Ovary (tissue), 9 donors: ENCODE measurements around the gene TNS1. TPM values are rescaled to one million over a fixed set of nuclear protein-coding genes. Genes with fewer than 3 reads are reported as not detected.
"Not testable (repeated sequence)": the region's sequence is repeated elsewhere in the genome, so short reads cannot be mapped to it uniquely, and the experiment has no call there.

Experiments used
- DNase-seq, 5 donors: peaks; one replicate each; pipeline ENCODE4 v3.0.0-alpha.2; 2019 to 2020
- H3K27ac ChIP-seq, 2 donors: fragments of 200-600 bp; one replicate each; pipeline versions ENCODE4 v1.5.1 to v1.8.0; 2019 to 2022
- H3K27me3 ChIP-seq: fragments of 200-600 bp; one replicate; pipeline ENCODE4 v1.8.0; 2022
- H3K36me3 ChIP-seq: fragments of 200-600 bp; sonication (generic); one replicate; pipeline ENCODE4 v1.5.1; 2019
- H3K4me1 ChIP-seq: one replicate; pipeline ENCODE4 v1.8.1; 2013; ENCODE audit warnings: mild to moderate bottlenecking, moderate library complexity; ENCODE audit not compliant: insufficient read depth
- H3K4me3 ChIP-seq: fragments of 200-600 bp; sonication (generic); one replicate; pipeline ENCODE4 v1.5.1; 2017
- H3K9me3 ChIP-seq, 2 donors: fragments of 200-600 bp in 1 of 2; sonication (generic) in 1 of 2; one replicate each; pipeline versions ENCODE4 v1.5.1 to v1.8.1; 2013 to 2019; ENCODE audit warnings: mild to moderate bottlenecking in 1 of 2, moderate library complexity in 1 of 2
- CTCF ChIP-seq, 3 donors: fragments of 450-650 bp in 2 of 3; fragments of 200-600 bp in 1 of 3; IDR thresholded peaks; one replicate each; pipeline versions ENCODE4 v1.5.1 to v1.8.0; 2016 to 2022; ENCODE audit warnings: antibody characterized with exemption in 3 of 3, mild to moderate bottlenecking in 1 of 3
- EP300 ChIP-seq: sonication (generic); formaldehyde crosslinking; IDR thresholded peaks from one replicate; pipeline ENCODE4 v1.6.1; 2017; ENCODE audit warnings: antibody characterized with exemption
- POLR2A ChIP-seq: fragments of 450-650 bp; IDR thresholded peaks from one replicate; pipeline ENCODE4 v1.6.1; 2017; ENCODE audit warnings: antibody characterized with exemption, mild to moderate bottlenecking, moderate library complexity
- WGBS, 3 donors: extraction: QIAGEN DNeasy Blood & Tissue Kit in 1 of 3; methylation state at CpG; one replicate each; pipeline versions ENCODE4 v1.1.5 to v1.1.7; 2013 to 2017; 5-methylcytosine and 5-hydroxymethylcytosine counted together
- intact Hi-C, 4 donors: fragments of 100-400 bp; cut with DNase I; formaldehyde crosslinking; loops; one replicate each; pipeline versions ENCODE4 v1.11.0 to v1.15.1; 2022 to 2023
- polyA plus RNA-seq, 2 donors: library from polyadenylated mRNA; stranded (reverse); fragments of 200-250 nt in 1 of 2; fragments of 350-450 nt in 1 of 2; fragmentation: Illumina TruSeq in 1 of 2; extraction: RNeasy Lipid Tissue Mini Kit (QIAGEN cat#74804) in 1 of 2; gene quantifications; one replicate each; pipeline ENCODE4 v1.2.3, GENCODE V29; 2013 to 2014
- total RNA-seq, 7 donors: library from RNA; depleted of rRNA in 2 of 7; stranded (reverse); fragments of >200 nt in 2 of 7; fragmentation: NEBNext Ultra II Directional in 3 of 7; extraction: Animal tissue kit (Norgen Biotek cat#: 25700) in 3 of 7; gene quantifications; one replicate each; pipeline versions ENCODE4 v1.1.0 to v1.2.4, GENCODE V29; 2016 to 2023
- donor health status: DM: no; HTN: no; CAD: no; lungs with moderate emphysema.
- donor health status: DM: no; HTN: no; CAD: no.
- donor health status: Bipolar disorder and iron deficiency.
- donor health status: DM: yes; HTN: yes; CAD: no.
- donor health status: DM: no; HTN: no; CAD: no.
- donor health status: DM: yes; HTN: yes; CAD: no.

Gene TNS1
- total and polyA plus RNA-seq, 9 donors: 140 to 568 (median 356) TPM

DNA sequence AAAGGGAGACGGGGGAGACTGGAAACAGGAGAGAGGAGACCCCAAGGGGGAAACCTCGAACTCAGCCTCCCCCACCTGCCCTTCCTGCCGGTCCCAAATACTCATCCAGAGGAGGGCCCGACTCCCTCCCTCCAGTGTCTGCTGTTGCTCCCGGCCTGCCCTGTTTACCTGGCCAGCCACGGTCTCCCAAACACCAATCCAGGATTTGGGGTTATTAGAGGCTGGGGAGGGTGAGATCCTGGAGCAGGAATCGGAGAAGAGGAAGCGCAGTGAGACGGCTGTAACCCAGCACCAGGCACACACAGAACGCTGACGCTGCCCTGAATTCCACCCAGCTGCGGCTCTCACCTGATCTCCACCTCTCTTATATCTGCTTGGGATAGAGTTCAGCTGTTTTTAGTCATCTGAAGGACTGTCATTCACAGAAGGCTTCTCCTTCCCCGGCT lies 213.0 kb downstream of the TNS1 start:
- peak overlapping the region in 1 of 2 donors; percentile 8 for H3K27ac ChIP-seq
- intact Hi-C loops: loop anchor here (2.0 to 10.0 kb wide), 8 partner anchors 98 to 275 kb away; partner anchors contain the start of gene RUFY4 (in 2 of the 4)
- H3K4me1 ChIP-seq: peaks cover 5% of the 10 kb centered on the region
- no peaks in the 10 kb centered on the region for H3K36me3 ChIP-seq
- no peaks in the 10 kb centered on the region for H3K9me3 ChIP-seq
- H3K4me3 ChIP-seq: no peak overlapping the region
- DNase-seq: no peak
- WGBS, 3 donors: 71 to 76% (median 72%) methylated on average over 13 of the region's 13 CpGs
- H3K27me3 ChIP-seq: no peaks in the 10 kb centered on the region
- no peak for TF ChIP-seq EP300

GRCh38 chr2:217789003-217789735 lies 213.6 kb downstream of the TNS1 start:
- intact Hi-C loops: loop anchor here (2.0 to 10.0 kb wide), 7 partner anchors 98 to 276 kb away; partner anchors contain the start of gene RUFY4 (in 2 of the 4)
- H3K4me1 ChIP-seq: peaks cover 5% of the 10 kb centered on the region
- H3K27ac ChIP-seq: peak overlapping the region in 1 of 2 donors; percentile 8
- H3K36me3 ChIP-seq: no peaks in the 10 kb centered on the region
- no peak overlapping the region for H3K4me3 ChIP-seq
- peak; percentile 76 to 93 (median 91) for DNase-seq
- TF ChIP-seq CTCF (IDR thresholded peaks at IDR 0.05) (peak; percentile 97 to 98 (median 98)), EP300 (no peak), POLR2A (peak; percentile 44)
- WGBS, 3 donors: 35 to 39% (median 36%) methylated on average over 15 of the region's 15 CpGs
- H3K9me3 ChIP-seq: no peaks in the 10 kb centered on the region
- H3K27me3 ChIP-seq: no peaks in the 10 kb centered on the region

- Histone ChIP-seq H3K4me1 (peaks cover 5% of the 10 kb centered on the region), H3K27me3 (no peaks in the 10 kb centered on the region), H3K4me3 (no peak overlapping the region), H3K9me3 (no peaks in the 10 kb centered on the region), H3K27ac (no peak overlapping the region), H3K36me3 (no peaks in the 10 kb centered on the region)
- intact Hi-C loops: loop anchor here (2.0 to 10.0 kb wide), 7 partner anchors 99 to 276 kb away; partner anchors contain the start of gene RUFY4 (in 2 of the 4)
- 93 to 94% (median 93%) methylated on average over 7 of the region's 7 CpGs for WGBS, 3 donors
- DNase-seq: peak in 1 of 5 donors; percentile 37
- TF ChIP-seq EP300: no peak
- TF ChIP-seq POLR2A: no peak
- no peak for TF ChIP-seq CTCF (IDR thresholded peaks at IDR 0.05)
Observed at GRCh38 chr2:217788669-217789002, 214.2 kb downstream of the TNS1 start.

GRCh38 chr2:217787160-217787877 lies 215.5 kb downstream of the TNS1 start:
- Histone ChIP-seq H3K4me3 (no peak overlapping the region), H3K27ac (no peak overlapping the region), H3K9me3 (no peaks in the 10 kb centered on the region), H3K36me3 (no peaks in the 10 kb centered on the region), H3K4me1 (peaks cover 1% of the 10 kb centered on the region), H3K27me3 (no peaks in the 10 kb centered on the region)
- WGBS, 3 donors: 95 to 96% (median 95%) methylated on average over 36 to 37 of the region's 37 CpGs
- intact Hi-C loops: loop anchor here (5.0 to 10.0 kb wide), 5 partner anchors 100 to 277 kb away; partner anchors contain the start of gene RUFY4 (in 2 of the 4)
- peak in 2 of 5 donors; percentile 31 to 38 for DNase-seq
- TF ChIP-seq POLR2A: no peak
- no peak for TF ChIP-seq CTCF (IDR thresholded peaks at IDR 0.05)
- TF ChIP-seq EP300: no peak

DNA sequence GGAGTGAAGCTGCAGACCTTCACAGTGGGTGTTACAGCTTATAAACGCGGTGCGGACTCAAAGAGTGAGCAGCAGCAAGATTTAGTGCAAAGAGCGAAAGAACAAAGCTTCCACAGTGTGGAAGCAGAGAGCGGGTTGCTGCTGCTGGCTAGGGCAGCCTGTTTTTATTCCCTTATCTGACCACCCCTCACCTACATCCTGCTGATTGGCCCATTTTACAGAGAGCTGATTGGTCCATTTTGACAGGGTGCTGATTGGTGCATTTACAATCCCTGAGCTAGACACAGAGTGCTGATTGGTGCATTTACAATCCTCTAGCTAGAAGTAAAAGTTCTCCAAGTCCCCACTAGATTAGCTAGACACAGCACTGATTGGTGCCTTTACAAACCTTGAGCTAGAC lies 216.2 kb downstream of the TNS1 start:
- H3K27me3 ChIP-seq, H3K36me3 ChIP-seq, H3K9me3 ChIP-seq, DNase-seq, H3K4me1 ChIP-seq, H3K4me3 ChIP-seq, H3K27ac ChIP-seq: not testable (repeated sequence)
- intact Hi-C loops: loop anchor here (5.0 to 10.0 kb wide), 5 partner anchors 101 to 278 kb away; partner anchors contain the start of gene RUFY4 (in 2 of the 4)
- WGBS, 3 donors: 84 to 98% (median 97%) methylated on average over 5 of the region's 5 CpGs
